Sigmoid colon (tissue), 7 donors: ENCODE results near the gene GNAI2. TPM values are rescaled to one million over a fixed set of nuclear protein-coding genes. Genes with fewer than 3 reads are reported as not detected.

Experiments used
- DNase-seq: peaks from one replicate; pipeline ENCODE4 v3.0.0-alpha.2; 2019
- H3K27ac ChIP-seq, 4 donors: fragments of 200-600 bp; sonication (generic); one replicate each; pipeline ENCODE4 v1.5.1; 2016 to 2019; ENCODE audit warnings: mild to moderate bottlenecking in 1 of 4
- H3K27me3 ChIP-seq, 3 donors: fragments of 200-600 bp; sonication (generic); one replicate each; pipeline ENCODE4 v1.5.1; 2019; ENCODE audit warnings: mild to moderate bottlenecking in 1 of 3
- H3K36me3 ChIP-seq, 4 donors: fragments of 200-600 bp; sonication (generic); one replicate each; pipeline ENCODE4 v1.5.1; 2016 to 2019
- H3K4me1 ChIP-seq, 4 donors: fragments of 200-600 bp; sonication (generic); one replicate each; pipeline ENCODE4 v1.5.1; 2017 to 2019
- H3K4me3 ChIP-seq, 4 donors: fragments of 200-600 bp; sonication (generic); one replicate each; pipeline ENCODE4 v1.5.1; 2017 to 2019; ENCODE audit warnings: mild to moderate bottlenecking in 2 of 4, moderate library complexity in 1 of 4
- H3K9me3 ChIP-seq, 4 donors: fragments of 200-600 bp in 3 of 4; sonication (generic) in 3 of 4; one replicate each; pipeline versions ENCODE4 v1.5.1 to v1.6.1; 2013 to 2019
- EP300 ChIP-seq, 4 donors: sonication (generic); formaldehyde crosslinking; IDR thresholded peaks; one replicate each; pipeline ENCODE4 v1.6.1; 2017; ENCODE audit warnings: antibody characterized with exemption in 4 of 4
- POLR2A ChIP-seq, 2 donors: fragments of 450-650 bp; IDR thresholded peaks; one replicate each; pipeline ENCODE4 v1.6.1; 2016; ENCODE audit warnings: antibody characterized with exemption in 2 of 2, mild to moderate bottlenecking in 2 of 2, moderate library complexity in 2 of 2
- POLR2AphosphoS5 ChIP-seq, 4 donors: sonication (generic); formaldehyde crosslinking; IDR thresholded peaks; one replicate each; pipeline ENCODE4 v1.6.1; 2017; ENCODE audit warnings: antibody characterized with exemption in 4 of 4
- WGBS, 2 donors: extraction: QIAGEN DNeasy Blood & Tissue Kit; methylation state at CpG; one replicate each; pipeline ENCODE4 v1.1.7; 2013; 5-methylcytosine and 5-hydroxymethylcytosine counted together
- intact Hi-C: fragments of 100-400 bp; cut with DNase I; formaldehyde crosslinking; loops from one replicate; pipeline ENCODE4 v1.15.1; 2023
- polyA plus RNA-seq, 3 donors: library from polyadenylated mRNA; stranded (reverse); fragments of 200-250 nt; gene quantifications; one replicate each; pipeline ENCODE4 v1.2.3, GENCODE V29; 2013
- total RNA-seq, 4 donors: library from RNA; depleted of rRNA; stranded (reverse); fragments of >200 nt; gene quantifications; one replicate each; pipeline ENCODE4 v1.1.0, GENCODE V29; 2016
- TF ChIP-seq, protein P1 (sequence below), 4 experiments: fragments of 450-650 bp in 3 of 4; fragments of 200-600 bp in 1 of 4; IDR thresholded peaks; one replicate each; pipeline ENCODE4 v1.5.1; 2016 to 2019; ENCODE audit warnings: antibody characterized with exemption in 4 of 4, mild to moderate bottlenecking in 3 of 4, moderate library complexity in 2 of 4
- donor health status: healthy with polysubstance abuse.
- donor health status: Bipolar disorder and iron deficiency.
- donor health status: healthy.

The GNAI2 gene
- total and polyA plus RNA-seq, 7 donors = 43.9 to 171 (median 149) TPM

- TF ChIP-seq, protein P1, sequence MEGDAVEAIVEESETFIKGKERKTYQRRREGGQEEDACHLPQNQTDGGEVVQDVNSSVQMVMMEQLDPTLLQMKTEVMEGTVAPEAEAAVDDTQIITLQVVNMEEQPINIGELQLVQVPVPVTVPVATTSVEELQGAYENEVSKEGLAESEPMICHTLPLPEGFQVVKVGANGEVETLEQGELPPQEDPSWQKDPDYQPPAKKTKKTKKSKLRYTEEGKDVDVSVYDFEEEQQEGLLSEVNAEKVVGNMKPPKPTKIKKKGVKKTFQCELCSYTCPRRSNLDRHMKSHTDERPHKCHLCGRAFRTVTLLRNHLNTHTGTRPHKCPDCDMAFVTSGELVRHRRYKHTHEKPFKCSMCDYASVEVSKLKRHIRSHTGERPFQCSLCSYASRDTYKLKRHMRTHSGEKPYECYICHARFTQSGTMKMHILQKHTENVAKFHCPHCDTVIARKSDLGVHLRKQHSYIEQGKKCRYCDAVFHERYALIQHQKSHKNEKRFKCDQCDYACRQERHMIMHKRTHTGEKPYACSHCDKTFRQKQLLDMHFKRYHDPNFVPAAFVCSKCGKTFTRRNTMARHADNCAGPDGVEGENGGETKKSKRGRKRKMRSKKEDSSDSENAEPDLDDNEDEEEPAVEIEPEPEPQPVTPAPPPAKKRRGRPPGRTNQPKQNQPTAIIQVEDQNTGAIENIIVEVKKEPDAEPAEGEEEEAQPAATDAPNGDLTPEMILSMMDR (IDR thresholded peaks at IDR 0.05) = no peak
- no peak for TF ChIP-seq POLR2A (IDR thresholded peaks at IDR 0.05)
- TF ChIP-seq POLR2AphosphoS5 (IDR thresholded peaks at IDR 0.05) = no peak
- TF ChIP-seq EP300 (IDR thresholded peaks at IDR 0.05) = no peak
- Histone ChIP-seq H3K4me3 (no peak overlapping the region), H3K27me3 (no peaks in the 10 kb centered on the region), H3K9me3 (no peaks in the 10 kb centered on the region), H3K27ac (no peak overlapping the region), H3K4me1 (peaks cover 0 to 15% (median 14%) of the 10 kb centered on the region in 4 donors), H3K36me3 (peaks cover 15 to 44% (median 29%) of the 10 kb centered on the region in 4 donors)
- no peak for DNase-seq
- intact Hi-C loops = no loop called here
- 87 to 92% methylated on average over 28 of the region's 28 CpGs for WGBS, 2 donors
These were observed 50.6 kb downstream of the GNAI2 start for GRCh38 chr3:50286322-50287227.

DNA sequence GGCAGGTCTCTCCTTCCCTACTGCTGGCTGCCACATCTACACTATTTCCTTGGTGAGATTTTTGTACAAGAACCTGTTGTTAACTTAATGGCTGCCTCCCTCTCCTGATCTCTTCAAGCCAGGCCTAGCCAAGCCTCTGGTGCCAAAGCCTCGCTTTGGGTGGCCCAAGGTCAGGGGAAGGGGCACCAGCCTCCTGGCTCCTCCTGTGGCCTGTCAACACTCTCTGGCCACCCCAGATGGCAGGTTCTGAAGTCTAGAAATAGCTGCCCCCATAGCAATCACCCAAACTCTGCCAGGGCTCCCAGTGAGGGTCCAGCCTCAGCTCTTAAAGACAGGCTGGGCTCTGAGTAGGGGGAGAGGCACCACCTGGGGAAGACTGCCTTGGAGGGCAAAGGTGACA is 51.3 kb downstream of the GNAI2 start:
- intact Hi-C loops = no loop called here
- H3K27me3 ChIP-seq = no peaks in the 10 kb centered on the region
- no peak for TF ChIP-seq EP300 (IDR thresholded peaks at IDR 0.05)
- no peak for TF ChIP-seq POLR2A (IDR thresholded peaks at IDR 0.05)
- no peak for TF ChIP-seq POLR2AphosphoS5 (IDR thresholded peaks at IDR 0.05)
- TF ChIP-seq, protein P1 (IDR thresholded peaks at IDR 0.05) = no peak

DNA sequence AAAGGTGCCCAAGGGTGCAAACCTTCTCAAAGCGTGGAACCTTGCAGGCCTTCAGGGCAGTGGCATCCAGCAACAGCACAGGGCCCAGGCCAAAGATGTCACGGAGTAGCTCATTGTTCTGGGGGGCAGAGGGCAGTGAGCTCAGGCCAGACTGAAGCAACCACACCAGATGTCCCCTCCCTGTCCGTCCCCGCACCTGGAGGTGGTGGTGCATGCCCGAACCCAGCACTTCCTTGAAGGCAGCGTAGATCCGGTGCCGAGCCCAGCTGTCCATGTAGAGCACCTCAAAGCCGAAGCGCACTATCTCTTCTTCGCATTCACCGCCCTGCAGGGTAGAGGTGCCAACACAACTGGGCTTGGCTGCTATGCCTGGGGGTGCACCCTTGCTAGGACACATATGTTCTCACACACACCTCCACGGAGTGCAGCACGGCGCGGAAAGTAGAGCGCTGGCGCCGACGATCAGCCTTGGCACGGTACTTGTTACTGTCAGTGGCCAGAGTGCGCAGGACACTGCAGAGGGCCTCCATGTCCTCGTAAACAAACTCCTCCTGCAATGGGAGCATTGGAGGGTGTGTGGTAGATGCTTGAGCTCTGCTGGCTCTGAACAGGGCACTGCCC is 52.5 kb downstream of the GNAI2 start:
- WGBS, 2 donors = 94 to 97% methylated on average over 23 of the region's 23 CpGs
- TF ChIP-seq POLR2A (IDR thresholded peaks at IDR 0.05) = no peak
- TF ChIP-seq EP300 (IDR thresholded peaks at IDR 0.05) = no peak
- TF ChIP-seq, protein P1 (IDR thresholded peaks at IDR 0.05) = no peak
- TF ChIP-seq POLR2AphosphoS5 (IDR thresholded peaks at IDR 0.05) = no peak
- intact Hi-C loops = no loop called here

More for the DNA sequence above, 51.3 kb downstream of the GNAI2 start:
- H3K27ac ChIP-seq = no peak overlapping the region
- no peaks in the 10 kb centered on the region for H3K9me3 ChIP-seq
- 92 to 100% methylated on average over 1 of the region's 1 CpG for WGBS, 2 donors
- DNase-seq = no peak
- no peak overlapping the region for H3K4me3 ChIP-seq
- H3K36me3 ChIP-seq = peaks cover 15 to 44% (median 29%) of the 10 kb centered on the region in 4 donors
- peaks cover 0 to 19% (median 15%) of the 10 kb centered on the region in 4 donors for H3K4me1 ChIP-seq

GRCh38 chr3:50289130-50289529 is 53.1 kb downstream of the GNAI2 start:
- 97% methylated on average over 6 of the region's 6 CpGs for WGBS, 2 donors
- no peak overlapping the region for H3K4me3 ChIP-seq
- peaks cover 15 to 44% (median 29%) of the 10 kb centered on the region in 4 donors for H3K36me3 ChIP-seq
- no peaks in the 10 kb centered on the region for H3K27me3 ChIP-seq
- intact Hi-C loops = no loop called here
- no peak overlapping the region for H3K27ac ChIP-seq
- TF ChIP-seq POLR2A (IDR thresholded peaks at IDR 0.05) (no peak), EP300 (IDR thresholded peaks at IDR 0.05) (no peak), POLR2AphosphoS5 (IDR thresholded peaks at IDR 0.05) (no peak)
- TF ChIP-seq, protein P1 (IDR thresholded peaks at IDR 0.05) = no peak
- no peaks in the 10 kb centered on the region for H3K9me3 ChIP-seq
- H3K4me1 ChIP-seq = peaks cover 0 to 31% (median 26%) of the 10 kb centered on the region in 4 donors
- DNase-seq = peak; percentile 63

More for the DNA sequence above, 52.5 kb downstream of the GNAI2 start:
- H3K9me3 ChIP-seq = no peaks in the 10 kb centered on the region
- DNase-seq = no peak
- peaks cover 0 to 29% (median 25%) of the 10 kb centered on the region in 4 donors for H3K4me1 ChIP-seq
- H3K27ac ChIP-seq = no peak overlapping the region
- H3K4me3 ChIP-seq = no peak overlapping the region
- H3K27me3 ChIP-seq = no peaks in the 10 kb centered on the region
- H3K36me3 ChIP-seq = peaks cover 15 to 44% (median 29%) of the 10 kb centered on the region in 4 donors
